Adrenal gland (tissue), 12 donors: ENCODE results near the gene MBD3. TPM values are rescaled to one million over a fixed set of nuclear protein-coding genes. Genes with fewer than 3 reads are reported as not detected.

Source experiments
- DNase-seq, 7 donors: peaks; one replicate each; pipeline ENCODE4 v3.0.0-alpha.2; 2019 to 2020
- H3K27ac ChIP-seq, 5 donors: fragments of 200-600 bp; sonication (generic) in 4 of 5; 1 replicate in 3 of 5; 2 replicates in 2 of 5; pipeline versions ENCODE4 v1.5.1 to v1.8.0; 2016 to 2020; ENCODE audit warnings: mild to moderate bottlenecking in 1 of 5
- H3K27me3 ChIP-seq: fragments of 200-600 bp; 2 replicates; pipeline ENCODE4 v1.8.0; 2021
- H3K36me3 ChIP-seq, 2 donors: fragments of 200-600 bp; replicated peaks in 1 of 2; 1 replicate in 1 of 2; 2 replicates in 1 of 2; pipeline versions ENCODE4 v1.5.1 to v1.8.0; 2018 to 2022
- H3K4me1 ChIP-seq, 2 donors: fragments of 200-600 bp; replicated peaks in 1 of 2; 1 replicate in 1 of 2; 2 replicates in 1 of 2; pipeline versions ENCODE4 v1.5.1 to v1.8.0; 2018 to 2021
- H3K4me3 ChIP-seq, 4 donors: fragments of 200-600 bp; sonication (generic) in 3 of 4; one replicate each; pipeline ENCODE4 v1.5.1; 2016 to 2018
- H3K9me3 ChIP-seq, 3 donors: fragments of 200-600 bp; sonication (generic) in 1 of 3; replicated peaks in 1 of 3; 1 replicate in 2 of 3; 2 replicates in 1 of 3; pipeline versions ENCODE4 v1.5.1 to v1.8.0; 2016 to 2021
- POLR2A ChIP-seq, 2 donors: fragments of 450-650 bp; IDR thresholded peaks; one replicate each; pipeline ENCODE4 v1.6.1; 2017; ENCODE audit warnings: antibody characterized with exemption in 2 of 2, mild to moderate bottlenecking in 2 of 2, moderate library complexity in 1 of 2
- WGBS, 4 donors: extraction: QIAGEN DNeasy Blood & Tissue Kit in 2 of 4; methylation state at CpG; one replicate each; pipeline versions ENCODE4 v1.1.5 to v1.1.7; 2013 to 2017; 5-methylcytosine and 5-hydroxymethylcytosine counted together
- intact Hi-C, 2 donors: fragments of 100-400 bp; cut with DNase I; formaldehyde crosslinking; loops; one replicate each; pipeline versions ENCODE4 v1.14.1 to v1.15.0; 2022 to 2023
- polyA plus RNA-seq, 3 donors: library from polyadenylated mRNA; stranded (reverse); fragments of 200-250 nt in 2 of 3; fragments of 350-450 nt in 1 of 3; fragmentation: Illumina TruSeq in 1 of 3; extraction: RNeasy Lipid Tissue Mini Kit (QIAGEN cat#74804) in 1 of 3; gene quantifications; one replicate each; pipeline ENCODE4 v1.2.3, GENCODE V29; 2013 to 2014
- total RNA-seq, 9 donors: library from RNA; depleted of rRNA in 4 of 9; stranded (reverse); fragments of >200 nt in 4 of 9; fragments of 120-200 nt in 1 of 9; fragmentation: NEBNext Ultra II Directional in 1 of 9; extraction: Animal tissue kit (Norgen Biotek cat#: 25700) in 1 of 9; gene quantifications; one replicate each; pipeline versions ENCODE4 v1.1.0 to v1.2.4, GENCODE V29; 2013 to 2023
- TF ChIP-seq, protein P1 (sequence below), 6 experiments: fragments of 450-650 bp in 4 of 6; fragments of 200-600 bp in 2 of 6; sonication (generic) in 1 of 6; IDR thresholded peaks; 1 replicate in 5 of 6; 2 replicates in 1 of 6; pipeline versions ENCODE4 v1.5.1 to v1.8.0; 2016 to 2021; ENCODE audit warnings: antibody characterized with exemption in 6 of 6, mild to moderate bottlenecking in 2 of 6, moderate library complexity in 1 of 6
- donor health status: healthy with polysubstance abuse.
- donor health status: Bipolar disorder and iron deficiency.
- donor health status: DM: yes; HTN: yes; CAD: no.
- donor health status: DM: no; HTN: no; CAD: no.
- donor health status: DM: no; HTN: no; CAD: no.
- donor health status: DM: yes; HTN: yes; CAD: no.

Gene MBD3
- total and polyA plus RNA-seq, 12 donors = 3.5 to 221 (median 94.0) TPM

- intact Hi-C loops = no loop called here
- Histone ChIP-seq H3K36me3 (peaks cover 0 to 13% of the 10 kb centered on the region in 2 donors), H3K4me3 (no peak overlapping the region), H3K9me3 (no peaks in the 10 kb centered on the region), H3K27ac (no peak overlapping the region), H3K4me1 (peaks cover 3 to 4% of the 10 kb centered on the region in 2 donors), H3K27me3 (no peaks in the 10 kb centered on the region)
- no peak for DNase-seq
- TF ChIP-seq POLR2A (IDR thresholded peaks at IDR 0.05) = no peak
- TF ChIP-seq, protein P1, sequence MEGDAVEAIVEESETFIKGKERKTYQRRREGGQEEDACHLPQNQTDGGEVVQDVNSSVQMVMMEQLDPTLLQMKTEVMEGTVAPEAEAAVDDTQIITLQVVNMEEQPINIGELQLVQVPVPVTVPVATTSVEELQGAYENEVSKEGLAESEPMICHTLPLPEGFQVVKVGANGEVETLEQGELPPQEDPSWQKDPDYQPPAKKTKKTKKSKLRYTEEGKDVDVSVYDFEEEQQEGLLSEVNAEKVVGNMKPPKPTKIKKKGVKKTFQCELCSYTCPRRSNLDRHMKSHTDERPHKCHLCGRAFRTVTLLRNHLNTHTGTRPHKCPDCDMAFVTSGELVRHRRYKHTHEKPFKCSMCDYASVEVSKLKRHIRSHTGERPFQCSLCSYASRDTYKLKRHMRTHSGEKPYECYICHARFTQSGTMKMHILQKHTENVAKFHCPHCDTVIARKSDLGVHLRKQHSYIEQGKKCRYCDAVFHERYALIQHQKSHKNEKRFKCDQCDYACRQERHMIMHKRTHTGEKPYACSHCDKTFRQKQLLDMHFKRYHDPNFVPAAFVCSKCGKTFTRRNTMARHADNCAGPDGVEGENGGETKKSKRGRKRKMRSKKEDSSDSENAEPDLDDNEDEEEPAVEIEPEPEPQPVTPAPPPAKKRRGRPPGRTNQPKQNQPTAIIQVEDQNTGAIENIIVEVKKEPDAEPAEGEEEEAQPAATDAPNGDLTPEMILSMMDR (IDR thresholded peaks at IDR 0.05) = no peak
- 80 to 89% (median 82%) methylated on average over 9 of the region's 9 CpGs for WGBS, 4 donors
Measured at GRCh38 chr19:1572795-1573194, 19.9 kb downstream of the MBD3 start.

- WGBS, 4 donors = 81 to 87% (median 83%) methylated on average over 12 of the region's 12 CpGs
Measured at GRCh38 chr19:1571358-1571757, 21.3 kb downstream of the MBD3 start.

DNA sequence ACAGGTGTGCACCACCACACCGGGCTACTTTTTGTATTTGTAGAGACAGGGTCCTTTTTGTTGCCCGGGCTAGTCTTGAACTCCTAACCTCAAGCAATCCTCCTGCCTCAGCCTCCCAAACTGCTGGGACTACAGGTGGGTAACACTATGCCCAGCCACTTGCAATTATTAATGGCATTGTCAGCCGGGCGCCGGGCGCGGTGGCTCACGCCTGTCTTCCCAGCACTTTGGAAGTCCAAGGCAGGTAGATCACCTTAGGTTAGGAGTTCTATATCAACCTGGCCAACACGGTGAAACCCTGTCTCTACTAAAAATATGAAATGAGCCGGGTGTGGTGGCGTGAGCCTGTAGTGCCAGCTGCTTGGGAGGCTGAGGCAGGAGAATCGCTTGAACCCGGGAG is 21.8 kb downstream of the MBD3 start:
- H3K27ac ChIP-seq = no peak overlapping the region
- no peaks in the 10 kb centered on the region for H3K36me3 ChIP-seq
- H3K27me3 ChIP-seq = no peaks in the 10 kb centered on the region
- 89 to 95% (median 92%) methylated on average over 11 to 13 of the region's 13 CpGs for WGBS, 4 donors
- H3K4me3 ChIP-seq = no peak overlapping the region
- DNase-seq = no peak
- TF ChIP-seq POLR2A (IDR thresholded peaks at IDR 0.05) = no peak
- TF ChIP-seq, protein P1 (IDR thresholded peaks at IDR 0.05) = no peak
- peaks cover 7 to 9% of the 10 kb centered on the region in 2 donors for H3K4me1 ChIP-seq
- intact Hi-C loops = no loop called here
- H3K9me3 ChIP-seq = no peaks in the 10 kb centered on the region

More at GRCh38 chr19:1571358-1571757, 21.3 kb downstream of the MBD3 start:
- Histone ChIP-seq H3K27ac (no peak overlapping the region), H3K4me3 (no peak overlapping the region), H3K9me3 (no peaks in the 10 kb centered on the region), H3K36me3 (no peaks in the 10 kb centered on the region), H3K27me3 (no peaks in the 10 kb centered on the region), H3K4me1 (peaks cover 4% of the 10 kb centered on the region in 2 donors)
- DNase-seq = no peak
- TF ChIP-seq, protein P1 (IDR thresholded peaks at IDR 0.05) = no peak
- no peak for TF ChIP-seq POLR2A (IDR thresholded peaks at IDR 0.05)
- intact Hi-C loops = no loop called here

- H3K4me1 ChIP-seq = peaks cover 7 to 12% of the 10 kb centered on the region in 2 donors
- no peaks in the 10 kb centered on the region for H3K27me3 ChIP-seq
- H3K4me3 ChIP-seq = no peak overlapping the region
- no peak for TF ChIP-seq POLR2A (IDR thresholded peaks at IDR 0.05)
- TF ChIP-seq, protein P1 (IDR thresholded peaks at IDR 0.05) = no peak
- H3K27ac ChIP-seq = no peak overlapping the region
- no peaks in the 10 kb centered on the region for H3K9me3 ChIP-seq
- WGBS, 4 donors = 67 to 80% (median 76%) methylated on average over 4 of the region's 4 CpGs
- no peaks in the 10 kb centered on the region for H3K36me3 ChIP-seq
- no peak for DNase-seq
- intact Hi-C loops = no loop called here
Measured at GRCh38 chr19:1569997-1570396, 22.7 kb downstream of the MBD3 start.
